Testis (tissue), 3 donors: ENCODE results near the gene SMG7. TPM values are rescaled to one million over a fixed set of nuclear protein-coding genes. Genes with fewer than 3 reads are reported as not detected.

ENCODE experiments used
- DNase-seq: peaks from one replicate; pipeline ENCODE4 v3.0.0-alpha.2; 2019
- H3K27ac ChIP-seq, 2 donors: fragments of 200-600 bp; sonication (generic); one replicate each; pipeline ENCODE4 v1.5.1; 2019
- H3K27me3 ChIP-seq: fragments of 200-600 bp; sonication (generic); one replicate; pipeline ENCODE4 v1.5.1; 2019
- H3K36me3 ChIP-seq: fragments of 200-600 bp; sonication (generic); one replicate; pipeline ENCODE4 v1.5.1; 2017; ENCODE audit warnings: low read depth; ENCODE audit errors: missing control alignments
- H3K4me1 ChIP-seq: fragments of 200-600 bp; sonication (generic); one replicate; pipeline ENCODE4 v1.5.1; 2019
- H3K4me3 ChIP-seq, 2 donors: fragments of 200-600 bp; sonication (generic); one replicate each; pipeline ENCODE4 v1.5.1; 2017 to 2019
- H3K9me3 ChIP-seq: fragments of 200-600 bp; sonication (generic); one replicate; pipeline ENCODE4 v1.5.1; 2017
- CTCF ChIP-seq, 3 experiments: fragments of 450-650 bp in 2 of 3; fragments of 200-600 bp in 1 of 3; sonication (generic) in 1 of 3; IDR thresholded peaks; one replicate each; pipeline ENCODE4 v1.5.1; 2016 to 2019; ENCODE audit warnings: antibody characterized with exemption in 3 of 3, mild to moderate bottlenecking in 2 of 3, moderate library complexity in 1 of 3
- POLR2A ChIP-seq: fragments of 450-650 bp; IDR thresholded peaks from one replicate; pipeline ENCODE4 v1.6.1; 2017; ENCODE audit warnings: antibody characterized with exemption, mild to moderate bottlenecking, moderate library complexity
- WGBS, 2 donors: methylation state at CpG; one replicate each; pipeline ENCODE4 v1.1.5; 2018; 5-methylcytosine and 5-hydroxymethylcytosine counted together
- intact Hi-C: fragments of 100-400 bp; cut with DNase I; formaldehyde crosslinking; loops from one replicate; pipeline ENCODE4 v1.15.1; 2023; ENCODE audit warnings: low total_unique reads
- polyA plus RNA-seq: library from polyadenylated mRNA; stranded (reverse); fragments of 350-450 nt; fragmentation: Illumina TruSeq; extraction: RNeasy Lipid Tissue Mini Kit (QIAGEN cat#74804); gene quantifications from one replicate; pipeline ENCODE4 v1.2.3, GENCODE V29; 2014; ENCODE audit warnings: low read depth, low replicate concordance; ENCODE audit not compliant: insufficient read depth
- total RNA-seq, 2 donors: library from RNA; depleted of rRNA; stranded (reverse); fragments of >200 nt; gene quantifications; one replicate each; pipeline ENCODE4 v1.2.3, GENCODE V29; 2016

Gene SMG7
- total and polyA plus RNA-seq, 3 donors from 2014 or later, result 109 to 157 (median 139) TPM

GRCh38 chr1:183544598-183545297, 72.4 kb downstream of the SMG7 start:
- no peak overlapping the region for H3K27ac ChIP-seq
- no peaks in the 10 kb centered on the region for H3K36me3 ChIP-seq
- TF ChIP-seq CTCF (IDR thresholded peaks at IDR 0.05), result no peak
- H3K27me3 ChIP-seq, result no peaks in the 10 kb centered on the region
- intact Hi-C loops, result no loop called here
- H3K4me3 ChIP-seq, result no peak overlapping the region
- no peaks in the 10 kb centered on the region for H3K4me1 ChIP-seq
- no peaks in the 10 kb centered on the region for H3K9me3 ChIP-seq
- DNase-seq, result no peak
- 81 to 84% methylated on average over 5 of the region's 5 CpGs for WGBS, 2 donors

- Histone ChIP-seq H3K4me1 (no peaks in the 10 kb centered on the region), H3K27ac (no peak overlapping the region), H3K4me3 (no peak overlapping the region), H3K27me3 (no peaks in the 10 kb centered on the region), H3K36me3 (no peaks in the 10 kb centered on the region), H3K9me3 (no peaks in the 10 kb centered on the region)
- TF ChIP-seq CTCF (IDR thresholded peaks at IDR 0.05) (no peak), POLR2A (no peak)
- DNase-seq, result no peak
- intact Hi-C loops, result no loop called here
- WGBS, 2 donors, result 79 to 87% methylated on average over 2 of the region's 2 CpGs
Observed at GRCh38 chr1:183546427-183546826, 74.1 kb downstream of the SMG7 start.

GRCh38 chr1:183548116-183548515, 75.8 kb downstream of the SMG7 start:
- no peak for DNase-seq
- H3K9me3 ChIP-seq, result no peaks in the 10 kb centered on the region
- intact Hi-C loops, result no loop called here
- no peak overlapping the region for H3K4me3 ChIP-seq
- no peaks in the 10 kb centered on the region for H3K27me3 ChIP-seq
- no peak overlapping the region for H3K27ac ChIP-seq
- no peaks in the 10 kb centered on the region for H3K4me1 ChIP-seq
- 94 to 100% methylated on average over 1 of the region's 1 CpG for WGBS, 2 donors
- no peaks in the 10 kb centered on the region for H3K36me3 ChIP-seq
- no peak for TF ChIP-seq CTCF (IDR thresholded peaks at IDR 0.05)
- no peak for TF ChIP-seq POLR2A

- intact Hi-C loops, result no loop called here
- no peak for DNase-seq
- WGBS, 2 donors, result 50% methylated on average over 3 of the region's 3 CpGs
- no peak for TF ChIP-seq POLR2A
- no peak for TF ChIP-seq CTCF (IDR thresholded peaks at IDR 0.05)
- Histone ChIP-seq H3K27ac (no peak overlapping the region), H3K4me3 (no peak overlapping the region), H3K27me3 (no peaks in the 10 kb centered on the region), H3K9me3 (no peaks in the 10 kb centered on the region), H3K4me1 (no peaks in the 10 kb centered on the region), H3K36me3 (no peaks in the 10 kb centered on the region)
Observed at GRCh38 chr1:183550915-183551314, 78.6 kb downstream of the SMG7 start.

GRCh38 chr1:183551924-183552323, 79.6 kb downstream of the SMG7 start:
- WGBS, 2 donors, result 79 to 80% methylated on average over 8 to 9 of the region's 9 CpGs
- DNase-seq, result no peak
- intact Hi-C loops, result no loop called here
- TF ChIP-seq CTCF (IDR thresholded peaks at IDR 0.05) (no peak), POLR2A (no peak)
- H3K9me3 ChIP-seq, result no peaks in the 10 kb centered on the region
- no peaks in the 10 kb centered on the region for H3K4me1 ChIP-seq
- no peak overlapping the region for H3K4me3 ChIP-seq
- no peaks in the 10 kb centered on the region for H3K36me3 ChIP-seq
- no peaks in the 10 kb centered on the region for H3K27me3 ChIP-seq
- no peak overlapping the region for H3K27ac ChIP-seq
